GM06990 (cell line): Measurements from ENCODE around the gene ZNF74.
"Not testable (repeated sequence)": the region's sequence is repeated elsewhere in the genome, so short reads cannot be mapped to it uniquely, and the experiment has no call there.

Experiments used
- DNase-seq: peaks from one replicate; pipeline ENCODE4 v3.0.0-alpha.2; 2011; ENCODE audit not compliant: insufficient read length; ENCODE audit errors: extremely low read depth
- H3K27me3 ChIP-seq: replicated peaks from 2 replicates; pipeline ENCODE4 v1.6.0; 2011; ENCODE audit warnings: low read length; ENCODE audit not compliant: control insufficient read depth, insufficient read depth
- H3K36me3 ChIP-seq: 2 replicates; pipeline ENCODE4 v1.5.1; 2011; ENCODE audit warnings: low read length; ENCODE audit not compliant: control insufficient read depth, insufficient read depth
- H3K4me3 ChIP-seq: replicated peaks from 2 replicates; pipeline ENCODE4 v1.5.1; 2011; ENCODE audit warnings: low read depth, mild to moderate bottlenecking, control low read depth, low read length
- TF ChIP-seq, protein P1 (sequence below): IDR thresholded peaks from 2 replicates; pipeline ENCODE4 v1.5.1; 2011; ENCODE audit warnings: low read length, control low read depth, mild to moderate bottlenecking, inconsistent platforms; ENCODE audit not compliant: insufficient read depth, poor library complexity, severe bottlenecking

ZNF74 gene

DNA sequence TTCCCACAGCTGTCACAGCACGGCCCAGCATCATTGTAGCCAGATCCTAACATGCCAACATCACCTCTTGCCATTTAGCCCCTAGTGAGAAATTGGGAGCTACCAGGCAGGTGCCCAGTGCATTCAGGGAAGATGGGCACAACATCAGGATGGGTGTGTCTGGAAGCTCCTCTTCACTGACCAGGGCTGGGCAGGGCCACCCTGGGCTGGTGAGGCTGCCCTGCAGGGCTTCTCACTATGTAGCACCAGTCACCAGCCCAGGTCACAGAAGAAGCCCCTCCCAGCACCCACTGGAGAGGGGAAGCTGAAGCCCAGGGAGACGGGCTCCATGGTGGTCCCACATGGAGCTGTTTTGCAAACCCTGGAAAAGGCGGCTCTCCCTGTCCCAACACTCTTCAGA, 13.9 kb downstream of the ZNF74 start:
- no peak for DNase-seq
- no peak overlapping the region for H3K4me3 ChIP-seq

DNA sequence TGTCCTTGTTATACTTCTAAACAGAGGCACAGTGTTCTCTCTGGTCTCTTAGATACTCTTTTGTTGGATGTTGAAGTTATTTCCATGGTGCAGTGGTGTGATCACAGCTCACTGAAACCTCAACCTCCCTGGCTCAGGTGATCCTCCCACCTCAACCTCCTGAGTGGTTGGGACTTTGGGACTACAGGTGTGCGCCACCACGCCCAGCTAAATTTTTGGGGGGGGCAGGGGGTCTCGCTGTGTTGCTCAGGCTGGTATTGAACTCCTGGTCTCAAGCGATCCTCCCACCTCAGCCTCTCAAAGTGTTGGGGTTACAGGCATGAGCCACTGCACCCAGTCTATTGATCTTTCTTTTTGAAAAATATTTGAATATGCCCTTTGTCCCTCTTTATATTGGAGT, 14.9 kb downstream of the ZNF74 start:
- H3K27me3 ChIP-seq, result no peaks in the 10 kb centered on the region
- TF ChIP-seq, protein P1, sequence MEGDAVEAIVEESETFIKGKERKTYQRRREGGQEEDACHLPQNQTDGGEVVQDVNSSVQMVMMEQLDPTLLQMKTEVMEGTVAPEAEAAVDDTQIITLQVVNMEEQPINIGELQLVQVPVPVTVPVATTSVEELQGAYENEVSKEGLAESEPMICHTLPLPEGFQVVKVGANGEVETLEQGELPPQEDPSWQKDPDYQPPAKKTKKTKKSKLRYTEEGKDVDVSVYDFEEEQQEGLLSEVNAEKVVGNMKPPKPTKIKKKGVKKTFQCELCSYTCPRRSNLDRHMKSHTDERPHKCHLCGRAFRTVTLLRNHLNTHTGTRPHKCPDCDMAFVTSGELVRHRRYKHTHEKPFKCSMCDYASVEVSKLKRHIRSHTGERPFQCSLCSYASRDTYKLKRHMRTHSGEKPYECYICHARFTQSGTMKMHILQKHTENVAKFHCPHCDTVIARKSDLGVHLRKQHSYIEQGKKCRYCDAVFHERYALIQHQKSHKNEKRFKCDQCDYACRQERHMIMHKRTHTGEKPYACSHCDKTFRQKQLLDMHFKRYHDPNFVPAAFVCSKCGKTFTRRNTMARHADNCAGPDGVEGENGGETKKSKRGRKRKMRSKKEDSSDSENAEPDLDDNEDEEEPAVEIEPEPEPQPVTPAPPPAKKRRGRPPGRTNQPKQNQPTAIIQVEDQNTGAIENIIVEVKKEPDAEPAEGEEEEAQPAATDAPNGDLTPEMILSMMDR, result no peak
- DNase-seq, result no peak
- peaks cover 2% of the 10 kb centered on the region for H3K36me3 ChIP-seq
- no peak overlapping the region for H3K4me3 ChIP-seq

More for the DNA sequence above, 13.9 kb downstream of the ZNF74 start:
- TF ChIP-seq, protein P1, result no peak
- Histone ChIP-seq H3K27me3 (no peaks in the 10 kb centered on the region), H3K36me3 (peaks cover 2% of the 10 kb centered on the region)

- not testable (repeated sequence) for H3K4me3 ChIP-seq, H3K27me3 ChIP-seq, DNase-seq, H3K36me3 ChIP-seq
Observed at GRCh38 chr22:20409385-20409784, 15.4 kb downstream of the ZNF74 start.

DNA sequence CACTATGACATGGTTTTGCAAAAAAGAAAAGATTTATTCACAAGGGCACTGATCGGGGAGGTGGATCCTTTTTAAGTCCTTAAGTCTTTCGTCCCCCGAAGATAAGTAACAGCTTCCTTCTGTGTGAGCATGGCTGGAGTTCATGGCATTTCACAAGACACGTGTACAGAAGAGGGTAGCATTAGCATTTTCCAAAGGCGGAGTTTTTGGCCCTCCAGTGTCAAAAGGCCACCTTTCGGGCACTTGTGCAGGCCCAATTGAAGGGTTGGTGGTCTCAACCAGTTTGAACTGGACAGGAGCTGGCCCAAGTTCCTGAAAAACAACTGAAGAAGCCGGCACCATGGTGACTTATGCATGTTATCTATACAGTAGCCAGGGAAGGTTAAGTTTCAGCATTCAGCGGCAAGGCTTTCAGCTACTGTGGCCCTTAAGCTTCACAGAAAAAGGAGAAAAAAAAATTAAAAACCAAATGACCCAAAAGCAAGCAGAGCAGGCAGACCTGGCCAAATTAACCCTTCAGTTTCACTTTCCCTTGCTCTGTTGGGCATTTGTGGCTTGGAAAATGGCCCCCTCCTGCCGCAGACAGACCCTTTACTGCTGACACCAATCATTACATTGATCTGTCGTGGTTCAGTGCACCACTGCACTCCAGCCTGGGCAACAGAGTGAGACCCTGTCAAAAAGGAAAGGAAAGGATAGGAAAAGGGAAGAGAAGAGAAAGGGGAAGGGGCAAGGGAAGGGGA, 18.7 kb downstream of the ZNF74 start:
- Histone ChIP-seq H3K4me3 (no peak overlapping the region), H3K27me3 (no peaks in the 10 kb centered on the region), H3K36me3 (no peaks in the 10 kb centered on the region)
- TF ChIP-seq, protein P1, result no peak
- DNase-seq, result no peak

- H3K27me3 ChIP-seq, result no peaks in the 10 kb centered on the region
- DNase-seq, result no peak
- TF ChIP-seq, protein P1, result no peak
- H3K36me3 ChIP-seq, result no peaks in the 10 kb centered on the region
- H3K4me3 ChIP-seq, result no peak overlapping the region
Observed at GRCh38 chr22:20413217-20414058, 19.5 kb downstream of the ZNF74 start.

DNA sequence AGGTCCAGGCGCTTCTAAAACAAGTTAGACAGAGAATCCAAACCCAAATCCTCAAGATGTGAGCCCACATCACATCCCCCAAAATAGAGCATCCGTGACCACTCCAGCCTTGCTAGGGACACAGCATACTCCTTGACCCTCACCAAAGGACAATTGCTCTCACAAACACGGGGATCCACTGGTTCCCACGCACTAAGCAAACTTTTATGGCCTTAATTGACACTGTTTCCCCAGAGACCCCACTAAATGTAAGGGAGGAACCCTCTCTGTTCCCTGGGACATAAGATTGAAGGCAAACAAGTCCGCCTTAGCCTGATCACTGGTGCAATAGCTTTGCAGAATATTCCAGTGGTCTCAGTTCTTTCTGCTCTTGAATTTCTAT, 20.1 kb downstream of the ZNF74 start:
- no peak for DNase-seq
- TF ChIP-seq, protein P1, result no peak

More for the DNA sequence above, 20.1 kb downstream of the ZNF74 start:
- Histone ChIP-seq H3K4me3 (no peak overlapping the region), H3K36me3 (no peaks in the 10 kb centered on the region), H3K27me3 (no peaks in the 10 kb centered on the region)
